ENCODE results near the gene DNPEP. TPM values are rescaled to one million over a fixed set of nuclear protein-coding genes. Genes with fewer than 3 reads are reported as not detected.
A peak's percentile ranks its signal among the peaks of the same experiment; 100 is the strongest.

DNPEP gene
- total and polyA plus RNA-seq, 2 donors (not counting 3 experiments of a cell fraction or from before 2014, with no cell fraction given), result 40.4 to 77.5 TPM

DNA sequence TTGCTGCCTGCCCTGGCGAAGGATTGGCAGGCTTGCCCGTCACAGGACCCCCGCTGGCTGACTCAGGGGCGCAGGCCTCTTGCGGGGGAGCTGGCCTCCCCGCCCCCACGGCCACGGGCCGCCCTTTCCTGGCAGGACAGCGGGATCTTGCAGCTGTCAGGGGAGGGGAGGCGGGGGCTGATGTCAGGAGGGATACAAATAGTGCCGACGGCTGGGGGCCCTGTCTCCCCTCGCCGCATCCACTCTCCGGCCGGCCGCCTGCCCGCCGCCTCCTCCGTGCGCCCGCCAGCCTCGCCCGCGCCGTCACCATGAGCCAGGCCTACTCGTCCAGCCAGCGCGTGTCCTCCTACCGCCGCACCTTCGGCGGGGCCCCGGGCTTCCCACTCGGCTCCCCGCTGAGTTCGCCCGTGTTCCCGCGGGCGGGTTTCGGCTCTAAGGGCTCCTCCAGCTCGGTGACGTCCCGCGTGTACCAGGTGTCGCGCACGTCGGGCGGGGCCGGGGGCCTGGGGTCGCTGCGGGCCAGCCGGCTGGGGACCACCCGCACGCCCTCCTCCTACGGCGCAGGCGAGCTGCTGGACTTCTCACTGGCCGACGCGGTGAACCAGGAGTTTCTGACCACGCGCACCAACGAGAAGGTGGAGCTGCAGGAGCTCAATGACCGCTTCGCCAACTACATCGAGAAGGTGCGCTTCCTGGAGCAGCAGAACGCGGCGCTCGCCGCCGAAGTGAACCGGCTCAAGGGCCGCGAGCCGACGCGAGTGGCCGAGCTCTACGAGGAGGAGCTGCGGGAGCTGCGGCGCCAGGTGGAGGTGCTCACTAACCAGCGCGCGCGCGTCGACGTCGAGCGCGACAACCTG lies 30.7 kb upstream of the DNPEP start, which contains the start of gene DES:
TSS of gene DES (plus strand) at position 223 of the 857 bp plus-strand sequence. CDS start at position 309, 86 bp downstream.
- Histone ChIP-seq H3K36me3 (ENCODE audit: control insufficient read depth in 2 of 2, extremely low read depth in 1 of 2, insufficient read depth in 2 of 2, low read length in 2 of 2) (no peaks in the 10 kb centered on the region), H3K79me2 (ENCODE audit: control insufficient read depth, insufficient read depth, low read length) (no peaks in the 10 kb centered on the region), H3K4me1 (ENCODE audit: control insufficient read depth, extremely low read depth, insufficient read depth, low read length) (no peaks in the 10 kb centered on the region), H3K4me2 (ENCODE audit: insufficient read depth, low read length) (no peak within 1 kb of the TSS), H3K9me3 (replicated peaks; ENCODE audit: control insufficient read depth, insufficient read depth, low read length) (no peaks in the 10 kb centered on the region), H4K20me1 (replicated peaks; ENCODE audit: control insufficient read depth, extremely low read depth, insufficient read depth, low read length) (no peaks in the 10 kb centered on the region), H3K9ac (replicated peaks; ENCODE audit: extremely low read depth, insufficient read depth, low read length) (no peak within 1 kb of the TSS), H2AFZ (ENCODE audit: low read depth, low read length) (no peak within 1 kb of the TSS), H3K4me3 (replicated peaks in 1 of 3; ENCODE audit: insufficient read depth in 1 of 3, low read depth in 1 of 3, low read length in 3 of 3) (no peak within 1 kb of the TSS), H3K9me1 (replicated peaks; ENCODE audit: control insufficient read depth, extremely low read depth, insufficient read depth, low read length) (no peaks in the 10 kb centered on the region), H3K27me3 (ENCODE audit: control insufficient read depth in 2 of 2, insufficient read depth in 2 of 2, low read length in 2 of 2) (peaks cover 24 to 30% of the 10 kb centered on the region in 2 experiments), H3K27ac (ENCODE audit: insufficient read depth, low read depth, low read length) (no peak within 1 kb of the TSS)
- dilution Hi-C loops (cut with MboI; ENCODE audit: extremely low pct_ligation_motif_present, low sequenced_read_pairs) (no loop called here), intact Hi-C loops (cut with micrococcal nuclease) (loop anchor here (1.0 kb wide), 1 partner anchor 12 kb away; no protein-coding TSS in a partner anchor)
- TF ChIP-seq EZH2 (IDR thresholded peaks at IDR 0.05; ENCODE audit: borderline replicate concordance, low read depth, low read length, severe bottlenecking), result peak; percentile 92
- TF ChIP-seq, protein P1, sequence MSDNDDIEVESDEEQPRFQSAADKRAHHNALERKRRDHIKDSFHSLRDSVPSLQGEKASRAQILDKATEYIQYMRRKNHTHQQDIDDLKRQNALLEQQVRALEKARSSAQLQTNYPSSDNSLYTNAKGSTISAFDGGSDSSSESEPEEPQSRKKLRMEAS (IDR thresholded peaks at IDR 0.05; ENCODE audit: insufficient read depth, insufficient read length), result no peak
- FAIRE-seq (no peak), DNase-seq (ENCODE audit: low read depth, low spot score) (no peak)
- ChIA-PET POLR2A (no interaction called here), CTCF (interaction anchor here (0.9 to 1.6 kb wide), 3 partner anchors 78 to 112 kb away, joined by 3 to 5 read pairs (median 4); a partner anchor contains a TSS)
- BruUV-seq (replicated peaks), result no TSS peak

DNA sequence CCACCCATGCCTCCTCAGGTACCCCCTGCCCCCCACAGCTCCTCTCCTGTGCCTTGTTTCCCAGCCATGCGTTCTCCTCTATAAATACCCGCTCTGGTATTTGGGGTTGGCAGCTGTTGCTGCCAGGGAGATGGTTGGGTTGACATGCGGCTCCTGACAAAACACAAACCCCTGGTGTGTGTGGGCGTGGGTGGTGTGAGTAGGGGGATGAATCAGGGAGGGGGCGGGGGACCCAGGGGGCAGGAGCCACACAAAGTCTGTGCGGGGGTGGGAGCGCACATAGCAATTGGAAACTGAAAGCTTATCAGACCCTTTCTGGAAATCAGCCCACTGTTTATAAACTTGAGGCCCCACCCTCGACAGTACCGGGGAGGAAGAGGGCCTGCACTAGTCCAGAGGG lies 29.7 kb upstream of the DNPEP start:
- no peaks in the 10 kb centered on the region for H3K9me3 ChIP-seq (replicated peaks; ENCODE audit: control insufficient read depth, insufficient read depth, low read length)
- FAIRE-seq, result no peak
- dilution Hi-C loops (cut with MboI; ENCODE audit: extremely low pct_ligation_motif_present, low sequenced_read_pairs) (no loop called here), intact Hi-C loops (cut with micrococcal nuclease) (no loop called here)
- TF ChIP-seq JUN (IDR thresholded peaks at IDR 0.05; ENCODE audit: borderline replicate concordance, insufficient read depth, insufficient read length, low read depth) (no peak), POLR2AphosphoS5 (IDR thresholded peaks at IDR 0.05; ENCODE audit: insufficient read depth, low read depth, low read length) (no peak), GATA2 (IDR thresholded peaks at IDR 0.05; ENCODE audit: insufficient read depth, insufficient read length, low read depth, low read length) (no peak), POLR2A (IDR thresholded peaks at IDR 0.05; ENCODE audit: low read depth, low read length) (no peak), FOS (IDR thresholded peaks at IDR 0.05; ENCODE audit: borderline replicate concordance, insufficient read depth, low read length) (no peak), MYC (IDR thresholded peaks at IDR 0.05; ENCODE audit: low read depth, low read length) (no peak), EZH2 (IDR thresholded peaks at IDR 0.05; ENCODE audit: borderline replicate concordance, low read depth, low read length, severe bottlenecking) (no peak)
- TF ChIP-seq, protein P2, sequence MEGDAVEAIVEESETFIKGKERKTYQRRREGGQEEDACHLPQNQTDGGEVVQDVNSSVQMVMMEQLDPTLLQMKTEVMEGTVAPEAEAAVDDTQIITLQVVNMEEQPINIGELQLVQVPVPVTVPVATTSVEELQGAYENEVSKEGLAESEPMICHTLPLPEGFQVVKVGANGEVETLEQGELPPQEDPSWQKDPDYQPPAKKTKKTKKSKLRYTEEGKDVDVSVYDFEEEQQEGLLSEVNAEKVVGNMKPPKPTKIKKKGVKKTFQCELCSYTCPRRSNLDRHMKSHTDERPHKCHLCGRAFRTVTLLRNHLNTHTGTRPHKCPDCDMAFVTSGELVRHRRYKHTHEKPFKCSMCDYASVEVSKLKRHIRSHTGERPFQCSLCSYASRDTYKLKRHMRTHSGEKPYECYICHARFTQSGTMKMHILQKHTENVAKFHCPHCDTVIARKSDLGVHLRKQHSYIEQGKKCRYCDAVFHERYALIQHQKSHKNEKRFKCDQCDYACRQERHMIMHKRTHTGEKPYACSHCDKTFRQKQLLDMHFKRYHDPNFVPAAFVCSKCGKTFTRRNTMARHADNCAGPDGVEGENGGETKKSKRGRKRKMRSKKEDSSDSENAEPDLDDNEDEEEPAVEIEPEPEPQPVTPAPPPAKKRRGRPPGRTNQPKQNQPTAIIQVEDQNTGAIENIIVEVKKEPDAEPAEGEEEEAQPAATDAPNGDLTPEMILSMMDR (IDR thresholded peaks at IDR 0.05; ENCODE audit: extremely low read depth in 1 of 2, insufficient read depth in 1 of 2, low read depth in 1 of 2, low read length in 2 of 2), result no peak
- TF ChIP-seq, protein P1 (IDR thresholded peaks at IDR 0.05; ENCODE audit: insufficient read depth, insufficient read length), result no peak
- CTCF ChIA-PET, result interaction anchor here (0.9 to 1.9 kb wide), 2 partner anchors 10 to 14 kb away, joined by 3 to 7 read pairs; no protein-coding TSS in a partner anchor
- POLR2A ChIA-PET, result no interaction called here
- H2AFZ ChIP-seq (ENCODE audit: low read depth, low read length), result no peak overlapping the region
- peaks cover 30% of the 10 kb centered on the region in 2 experiments for H3K27me3 ChIP-seq (ENCODE audit: control insufficient read depth in 2 of 2, insufficient read depth in 2 of 2, low read length in 2 of 2)
- H3K4me1 ChIP-seq (ENCODE audit: control insufficient read depth, extremely low read depth, insufficient read depth, low read length), result no peaks in the 10 kb centered on the region
- no peak overlapping the region for H3K4me3 ChIP-seq (replicated peaks in 1 of 3; ENCODE audit: insufficient read depth in 1 of 3, low read depth in 1 of 3, low read length in 3 of 3)
- H3K79me2 ChIP-seq (ENCODE audit: control insufficient read depth, insufficient read depth, low read length), result no peaks in the 10 kb centered on the region
- no peak for DNase-seq (ENCODE audit: low read depth, low spot score)
- H3K9me1 ChIP-seq (replicated peaks; ENCODE audit: control insufficient read depth, extremely low read depth, insufficient read depth, low read length), result no peaks in the 10 kb centered on the region
- H3K9ac ChIP-seq (replicated peaks; ENCODE audit: extremely low read depth, insufficient read depth, low read length), result no peak overlapping the region
- H3K4me2 ChIP-seq (ENCODE audit: insufficient read depth, low read length), result no peak overlapping the region
- H4K20me1 ChIP-seq (replicated peaks; ENCODE audit: control insufficient read depth, extremely low read depth, insufficient read depth, low read length), result no peaks in the 10 kb centered on the region
- H3K36me3 ChIP-seq (ENCODE audit: control insufficient read depth in 2 of 2, extremely low read depth in 1 of 2, insufficient read depth in 2 of 2, low read length in 2 of 2), result no peaks in the 10 kb centered on the region
- no TSS peak for BruUV-seq (replicated peaks)
- no peak overlapping the region for H3K27ac ChIP-seq (ENCODE audit: insufficient read depth, low read depth, low read length)
